GM12801 (cell line): ENCODE measurements around the gene ERV3-1.

ENCODE experiments used
- CTCF ChIP-seq: IDR thresholded peaks from one replicate; pipeline ENCODE4 v1.5.1; 2011; ENCODE audit warnings: control low read depth; ENCODE audit not compliant: insufficient read length; ENCODE audit errors: extremely low read depth

Gene ERV3-1

GRCh38 chr7:64990216-64990615, 16.3 kb downstream of the ERV3-1 start:
- no peak for TF ChIP-seq CTCF

GRCh38 chr7:64978497-64979203, 27.8 kb downstream of the ERV3-1 start:
- TF ChIP-seq CTCF: no peak

- no peak for TF ChIP-seq CTCF
These were observed 40.9 kb downstream of the ERV3-1 start for GRCh38 chr7:64965594-64965993.

GRCh38 chr7:64959072-64959747, 47.3 kb downstream of the ERV3-1 start:
- no peak for TF ChIP-seq CTCF

- TF ChIP-seq CTCF: no peak
These were observed 55.1 kb downstream of the ERV3-1 start for GRCh38 chr7:64951250-64951848.

- no peak for TF ChIP-seq CTCF
These were observed 59.1 kb downstream of the ERV3-1 start for GRCh38 chr7:64947252-64948000.

- no peak for TF ChIP-seq CTCF
These were observed 59.7 kb downstream of the ERV3-1 start for GRCh38 chr7:64946772-64947171.
